Measurements from ENCODE around the gene NGEF.

The NGEF gene

GRCh38 chr2:232879618-232880494 lies 133.2 kb downstream of the NGEF start:
- no peak for DNase-seq

GRCh38 chr2:232878855-232879617 lies 134.0 kb downstream of the NGEF start:
- DNase-seq, result peak; percentile 28

GRCh38 chr2:232877940-232878511 lies 135.0 kb downstream of the NGEF start:
- no peak for DNase-seq

- DNase-seq, result no peak
These were observed 136.0 kb downstream of the NGEF start for GRCh38 chr2:232876978-232877441.

- peak; percentile 62 for DNase-seq
These were observed 136.7 kb downstream of the NGEF start for GRCh38 chr2:232876161-232876977.

DNA sequence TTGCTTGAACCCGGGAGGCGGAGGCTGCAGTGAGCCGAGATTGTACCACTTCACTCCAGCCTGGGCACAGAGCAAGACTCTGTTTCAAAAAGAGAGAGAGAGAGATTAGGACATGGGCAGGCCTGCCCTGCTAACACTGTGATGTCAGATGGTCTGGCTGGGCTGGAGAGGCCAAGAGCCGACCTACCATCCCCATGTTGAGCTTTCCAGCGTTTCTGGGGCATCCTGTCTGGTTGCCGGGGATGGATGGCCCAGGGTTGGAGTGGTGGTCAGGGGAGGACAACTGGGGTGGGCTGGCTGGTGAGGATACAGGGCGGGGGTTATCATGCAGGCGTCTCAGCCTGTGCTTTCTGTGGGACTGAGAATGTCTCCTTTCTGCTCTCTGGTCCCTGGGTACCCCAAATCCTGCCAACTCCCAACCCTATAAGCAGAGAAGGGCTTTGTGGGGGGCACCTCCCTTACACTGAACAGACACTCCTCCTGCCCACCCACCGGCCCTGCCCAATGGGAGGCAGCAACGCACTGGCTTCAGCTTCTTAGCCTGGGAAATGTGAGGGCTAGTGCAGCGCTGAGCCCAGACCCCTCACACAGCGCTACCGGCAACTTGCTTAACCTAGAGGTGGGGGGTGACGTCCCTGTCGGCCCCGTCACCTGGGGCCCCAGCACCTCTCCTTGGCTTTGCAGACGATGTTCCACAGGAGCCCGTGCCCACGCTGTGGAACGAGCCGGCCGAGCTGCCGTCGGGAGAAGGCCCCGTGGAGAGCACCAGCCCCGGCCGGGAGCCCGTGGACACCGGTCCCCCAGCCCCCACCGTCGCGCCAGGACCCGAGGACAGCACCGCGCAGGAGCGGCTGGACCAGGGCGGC lies 137.6 kb downstream of the NGEF start:
- peak; percentile 72 for DNase-seq

DNA sequence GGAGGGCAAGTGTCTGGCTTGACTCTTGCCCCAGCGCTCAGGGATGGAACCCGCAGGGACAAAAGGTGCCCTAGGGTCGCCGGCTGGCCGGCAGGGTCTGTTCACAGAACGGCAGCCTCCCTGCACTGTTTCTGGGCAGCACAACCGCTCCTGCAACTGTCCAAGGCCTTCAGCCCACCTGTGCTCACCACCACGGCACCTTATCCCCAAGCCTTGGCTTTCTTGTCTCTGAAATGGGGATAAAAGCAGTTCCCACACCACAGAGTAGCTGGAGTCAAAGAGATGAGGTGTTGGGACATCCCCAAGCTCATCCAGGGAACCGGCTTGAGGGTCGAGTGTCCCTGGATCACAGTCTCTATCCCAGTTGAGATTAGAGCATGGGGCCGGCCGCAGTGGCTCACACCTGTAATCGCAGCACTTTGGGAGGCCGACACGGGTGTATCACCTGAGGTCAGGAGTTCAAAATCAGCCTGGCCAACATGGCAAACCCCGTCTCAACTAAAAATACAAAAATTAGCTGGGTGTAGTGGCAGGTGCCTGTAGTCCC lies 138.3 kb downstream of the NGEF start:
- no peak for DNase-seq

- no peak for DNase-seq
These were observed 139.0 kb downstream of the NGEF start for GRCh38 chr2:232873909-232874641.

GRCh38 chr2:232873292-232873908 lies 139.7 kb downstream of the NGEF start:
- no peak for DNase-seq

GRCh38 chr2:232872826-232873225 lies 140.2 kb downstream of the NGEF start:
- DNase-seq, result peak; percentile 65

- peak; percentile 95 for DNase-seq
These were observed 141.0 kb downstream of the NGEF start for GRCh38 chr2:232871835-232872736.

GRCh38 chr2:232871418-232871834 lies 141.6 kb downstream of the NGEF start:
- peak; percentile 17 for DNase-seq

DNA sequence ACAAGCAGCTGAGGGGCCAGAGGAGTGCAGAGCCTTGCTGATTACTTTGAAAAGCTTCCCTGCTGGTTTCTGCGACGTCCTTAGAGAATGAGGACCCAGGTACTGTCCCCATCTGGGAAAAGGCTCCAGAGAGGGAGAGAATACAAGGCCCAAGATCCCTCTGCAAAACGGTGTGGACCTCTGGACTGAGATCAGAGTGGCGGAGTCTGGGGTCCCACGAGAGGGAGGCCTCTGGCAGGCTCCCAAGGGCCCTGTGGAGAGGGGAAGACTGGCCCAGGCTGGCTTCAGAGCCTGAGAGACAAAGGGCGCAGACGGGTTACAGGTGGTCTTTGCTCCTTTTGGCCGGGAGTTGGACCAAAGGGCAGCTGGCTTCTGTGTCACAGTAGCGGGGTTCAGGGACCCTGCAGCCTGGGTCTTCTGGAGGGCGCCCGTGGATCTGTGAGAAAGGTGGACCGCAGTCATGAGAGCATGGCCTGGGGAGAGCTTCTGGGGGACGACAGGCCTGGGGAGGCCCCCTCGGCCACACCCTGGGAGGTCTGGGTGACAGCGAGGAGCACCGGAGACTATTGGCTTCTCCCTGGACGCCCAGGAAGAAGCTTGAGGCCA lies 142.2 kb downstream of the NGEF start:
- DNase-seq, result no peak

DNA sequence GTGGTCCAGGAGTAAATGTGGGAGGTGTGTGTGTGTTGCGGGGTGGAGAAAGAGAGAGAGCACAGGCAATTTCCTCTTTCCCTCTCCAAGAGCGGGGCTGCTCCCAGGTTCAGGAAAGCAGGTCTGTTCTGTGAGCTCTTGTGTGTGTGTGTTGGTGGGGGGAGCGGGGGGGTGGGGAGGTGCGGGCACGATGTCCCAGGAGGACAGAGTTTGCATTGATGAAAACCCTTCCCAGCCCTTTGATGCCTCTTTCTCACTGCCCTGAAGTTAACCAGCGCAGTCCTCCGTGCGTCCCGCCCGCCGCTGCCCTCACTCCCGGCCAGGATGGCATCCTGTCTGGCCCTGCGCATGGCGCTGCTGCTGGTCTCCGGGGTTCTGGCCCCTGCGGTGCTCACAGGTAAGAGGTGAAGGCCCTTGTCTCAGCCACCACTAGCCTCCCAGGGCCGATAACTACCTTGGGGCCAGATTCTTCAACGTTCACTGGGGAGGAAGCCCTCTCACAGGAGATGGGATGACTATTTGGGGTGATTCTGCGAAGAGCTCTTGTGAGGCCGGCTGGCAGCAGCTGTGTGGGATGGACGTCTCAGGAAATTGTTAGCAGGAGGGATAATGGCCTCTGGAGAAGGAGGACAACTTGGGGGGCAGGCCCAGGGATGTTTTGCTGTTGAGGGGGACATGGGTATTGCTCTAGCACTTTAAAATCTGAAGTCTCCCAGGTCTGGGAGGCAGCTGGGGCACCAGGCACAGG lies 142.9 kb downstream of the NGEF start, which contains the start of gene SNORC:
SNORC (plus strand) TSS at position 247 of the 748 bp plus-strand sequence; CDS start at position 325, 78 bp downstream.
- no peak for DNase-seq

GRCh38 chr2:232869138-232870017 lies 143.7 kb downstream of the NGEF start:
- DNase-seq, result no peak

DNA sequence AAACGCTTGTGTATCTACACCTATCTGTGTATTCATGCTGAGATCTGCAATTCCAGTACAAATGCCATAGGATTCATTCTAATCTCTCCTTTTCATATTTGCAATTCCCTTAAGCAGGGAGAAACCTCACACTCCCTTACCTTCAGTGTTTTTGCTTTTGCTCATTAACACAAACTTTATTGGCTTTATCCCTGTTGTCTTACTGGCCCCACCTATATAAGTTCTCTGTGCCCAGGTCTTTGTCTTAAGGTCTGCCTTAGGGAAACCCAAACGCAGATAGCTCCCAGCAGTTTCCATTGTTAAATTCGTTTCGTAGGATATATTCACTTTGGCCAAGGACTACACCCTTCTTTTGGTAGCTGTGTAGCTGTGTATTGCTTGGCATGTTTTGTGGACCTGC lies 147.0 kb downstream of the NGEF start:
- no peak for DNase-seq

- no peak for DNase-seq
These were observed 147.9 kb downstream of the NGEF start for GRCh38 chr2:232865165-232865564.
